Measurements from ENCODE around the gene MGLL. TPM values are rescaled to one million over a fixed set of nuclear protein-coding genes. Genes with fewer than 3 reads are reported as not detected.

Gene MGLL
- total RNA-seq, 1 donor from 2014 or later: 132 TPM

- no peak for ATAC-seq
- H3K36me3 ChIP-seq: peaks cover 19% of the 10 kb centered on the region
- no peak for DNase-seq
- TF ChIP-seq, protein P1, sequence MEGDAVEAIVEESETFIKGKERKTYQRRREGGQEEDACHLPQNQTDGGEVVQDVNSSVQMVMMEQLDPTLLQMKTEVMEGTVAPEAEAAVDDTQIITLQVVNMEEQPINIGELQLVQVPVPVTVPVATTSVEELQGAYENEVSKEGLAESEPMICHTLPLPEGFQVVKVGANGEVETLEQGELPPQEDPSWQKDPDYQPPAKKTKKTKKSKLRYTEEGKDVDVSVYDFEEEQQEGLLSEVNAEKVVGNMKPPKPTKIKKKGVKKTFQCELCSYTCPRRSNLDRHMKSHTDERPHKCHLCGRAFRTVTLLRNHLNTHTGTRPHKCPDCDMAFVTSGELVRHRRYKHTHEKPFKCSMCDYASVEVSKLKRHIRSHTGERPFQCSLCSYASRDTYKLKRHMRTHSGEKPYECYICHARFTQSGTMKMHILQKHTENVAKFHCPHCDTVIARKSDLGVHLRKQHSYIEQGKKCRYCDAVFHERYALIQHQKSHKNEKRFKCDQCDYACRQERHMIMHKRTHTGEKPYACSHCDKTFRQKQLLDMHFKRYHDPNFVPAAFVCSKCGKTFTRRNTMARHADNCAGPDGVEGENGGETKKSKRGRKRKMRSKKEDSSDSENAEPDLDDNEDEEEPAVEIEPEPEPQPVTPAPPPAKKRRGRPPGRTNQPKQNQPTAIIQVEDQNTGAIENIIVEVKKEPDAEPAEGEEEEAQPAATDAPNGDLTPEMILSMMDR (IDR thresholded peaks at IDR 0.05): no peak
- no peak overlapping the region for H3K27ac ChIP-seq
- no peaks in the 10 kb centered on the region for H3K9me3 ChIP-seq
- no peak overlapping the region for H3K4me3 ChIP-seq
- intact Hi-C loops (cut with DNase I): no loop called here
- H3K27me3 ChIP-seq (ENCODE audit: low read depth): no peaks in the 10 kb centered on the region
- H3K4me1 ChIP-seq: peaks cover 46% of the 10 kb centered on the region
These were observed 106.8 kb downstream of the MGLL start for GRCh38 chr3:127715532-127715931.

DNA sequence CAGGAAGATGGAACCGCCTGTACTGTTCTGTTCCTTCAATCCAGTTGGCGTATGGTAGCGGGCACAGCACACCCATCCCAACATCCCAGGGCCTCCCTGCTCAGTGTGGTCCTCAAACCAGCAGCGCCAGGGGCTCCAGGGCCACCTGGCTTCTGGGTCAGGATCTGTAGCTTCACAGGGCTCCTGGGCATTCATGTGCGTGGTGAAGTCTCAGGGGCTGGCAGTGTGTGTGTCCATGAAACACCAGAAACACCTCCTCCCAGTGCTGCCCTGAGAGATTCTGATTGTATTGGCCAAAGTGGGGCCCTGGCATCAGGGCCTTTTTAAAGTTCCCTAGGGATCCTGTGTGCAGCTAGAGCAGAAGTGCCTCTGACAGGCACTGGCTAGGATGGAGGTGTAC, 107.4 kb downstream of the MGLL start:
- no peak overlapping the region for H3K4me3 ChIP-seq
- H3K36me3 ChIP-seq: peaks cover 17% of the 10 kb centered on the region
- TF ChIP-seq, protein P1 (IDR thresholded peaks at IDR 0.05): no peak
- ATAC-seq (no peak), DNase-seq (no peak)
- no peaks in the 10 kb centered on the region for H3K27me3 ChIP-seq (ENCODE audit: low read depth)
- intact Hi-C loops (cut with DNase I): no loop called here
- H3K4me1 ChIP-seq: peaks cover 44% of the 10 kb centered on the region
- H3K9me3 ChIP-seq: no peaks in the 10 kb centered on the region
- peak overlapping the region; percentile 51 for H3K27ac ChIP-seq

GRCh38 chr3:127714125-127714571, 108.2 kb downstream of the MGLL start:
- no peaks in the 10 kb centered on the region for H3K9me3 ChIP-seq
- H3K4me1 ChIP-seq: peaks cover 47% of the 10 kb centered on the region
- DNase-seq: no peak
- no peak overlapping the region for H3K4me3 ChIP-seq
- H3K27ac ChIP-seq: peak overlapping the region; percentile 54
- intact Hi-C loops (cut with DNase I): no loop called here
- ATAC-seq: peak; percentile 44 to 64
- peaks cover 10% of the 10 kb centered on the region for H3K36me3 ChIP-seq
- no peaks in the 10 kb centered on the region for H3K27me3 ChIP-seq (ENCODE audit: low read depth)
- TF ChIP-seq, protein P1 (IDR thresholded peaks at IDR 0.05): no peak

DNA sequence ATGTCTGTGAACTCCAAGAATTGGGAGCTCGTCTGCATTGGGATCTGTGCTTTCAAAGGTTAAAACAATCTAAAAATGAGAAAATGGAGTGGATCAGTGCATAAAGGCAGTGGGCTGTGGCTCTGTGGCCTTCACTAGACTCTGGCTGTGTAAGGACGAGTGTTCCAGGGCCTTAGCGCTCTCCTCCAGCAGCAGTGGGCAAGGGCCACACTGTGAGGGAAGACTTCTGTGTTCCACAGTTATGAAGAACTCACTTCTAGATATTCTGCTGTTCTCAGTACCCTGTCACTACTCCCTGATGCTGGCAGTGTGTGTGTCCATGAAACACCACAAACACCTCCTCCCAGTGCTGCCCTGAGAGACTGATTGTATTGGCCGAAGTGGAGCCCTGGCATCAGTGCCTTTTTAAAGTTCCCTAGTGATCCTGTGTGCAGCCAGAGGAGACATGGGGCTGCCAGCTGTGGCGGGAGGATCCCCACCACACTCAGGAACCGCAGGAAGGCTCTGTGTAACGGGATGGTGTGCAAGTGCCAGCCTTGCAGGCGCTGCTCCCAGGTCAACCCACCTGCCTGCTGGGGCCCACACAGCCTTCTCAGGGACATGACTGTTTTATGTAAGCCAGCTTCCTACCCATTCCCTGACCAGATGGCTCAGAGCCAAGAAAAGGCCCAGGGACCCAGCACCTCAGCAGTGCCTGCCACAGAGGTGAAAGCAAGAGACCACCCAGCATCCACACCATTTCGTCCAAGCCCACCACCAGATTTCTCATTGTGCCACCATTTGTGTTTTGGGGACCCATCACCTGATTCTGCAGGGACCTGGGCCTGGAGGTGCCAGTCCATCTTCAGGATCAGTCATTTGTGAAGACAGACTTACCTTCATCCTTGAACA, 109.2 kb downstream of the MGLL start:
- no peaks in the 10 kb centered on the region for H3K9me3 ChIP-seq
- no peak for DNase-seq
- H3K4me3 ChIP-seq: no peak overlapping the region
- intact Hi-C loops (cut with DNase I): no loop called here
- no peaks in the 10 kb centered on the region for H3K27me3 ChIP-seq (ENCODE audit: low read depth)
- H3K4me1 ChIP-seq: peaks cover 57% of the 10 kb centered on the region
- H3K36me3 ChIP-seq: peaks cover 8% of the 10 kb centered on the region
- H3K27ac ChIP-seq: peak overlapping the region; percentile 54
- TF ChIP-seq, protein P1 (IDR thresholded peaks at IDR 0.05): no peak
- ATAC-seq: peak in 1 of 2 donors; percentile 5

- ATAC-seq (no peak), DNase-seq (no peak)
- H3K27ac ChIP-seq: peak overlapping the region; percentile 54
These were observed 109.9 kb downstream of the MGLL start for GRCh38 chr3:127712461-127712860.

More at GRCh38 chr3:127712461-127712860, 109.9 kb downstream of the MGLL start:
- Histone ChIP-seq H3K4me3 (no peak overlapping the region), H3K27me3 (ENCODE audit: low read depth) (no peaks in the 10 kb centered on the region), H3K4me1 (peaks cover 61% of the 10 kb centered on the region), H3K9me3 (no peaks in the 10 kb centered on the region), H3K36me3 (peaks cover 12% of the 10 kb centered on the region)
- intact Hi-C loops (cut with DNase I): no loop called here
- TF ChIP-seq, protein P1 (IDR thresholded peaks at IDR 0.05): no peak
